ENCODE results near the gene COL5A1.
A peak's percentile ranks its signal among the peaks of the same experiment; 100 is the strongest.

Gene COL5A1

GRCh38 chr9:134730011-134730760 lies 88.6 kb downstream of the COL5A1 start:
- DNase-seq = no peak

GRCh38 chr9:134730761-134731496 lies 89.3 kb downstream of the COL5A1 start:
- no peak for DNase-seq

- DNase-seq = no peak
Observed at GRCh38 chr9:134731497-134732391, 90.1 kb downstream of the COL5A1 start.

- DNase-seq = no peak
Observed at GRCh38 chr9:134732392-134733110, 90.9 kb downstream of the COL5A1 start.

- DNase-seq = no peak
Observed at GRCh38 chr9:134733480-134734232, 92.1 kb downstream of the COL5A1 start.

- DNase-seq = no peak
Observed at GRCh38 chr9:134734270-134734669, 92.7 kb downstream of the COL5A1 start.

- no peak for DNase-seq
Observed at GRCh38 chr9:134735441-134736175, 94.0 kb downstream of the COL5A1 start.

- DNase-seq = no peak
Observed at GRCh38 chr9:134736791-134737497, 95.3 kb downstream of the COL5A1 start.

GRCh38 chr9:134737842-134738580 lies 96.4 kb downstream of the COL5A1 start:
- no peak for DNase-seq

- DNase-seq = peak; percentile 23
Observed at GRCh38 chr9:134738869-134739659, 97.5 kb downstream of the COL5A1 start.

GRCh38 chr9:134739660-134739968 lies 98.0 kb downstream of the COL5A1 start:
- no peak for DNase-seq

GRCh38 chr9:134740071-134740470 lies 98.5 kb downstream of the COL5A1 start:
- no peak for DNase-seq

- DNase-seq = no peak
Observed at GRCh38 chr9:134741846-134742245, 100.2 kb downstream of the COL5A1 start.

- DNase-seq = no peak
Observed at GRCh38 chr9:134742822-134743535, 101.4 kb downstream of the COL5A1 start.

GRCh38 chr9:134743853-134744252 lies 102.2 kb downstream of the COL5A1 start:
- no peak for DNase-seq

GRCh38 chr9:134744385-134745295 lies 103.0 kb downstream of the COL5A1 start:
- DNase-seq = no peak

GRCh38 chr9:134747951-134748489 lies 106.4 kb downstream of the COL5A1 start:
- DNase-seq = no peak

Data from MV-4-11 (cell line).